NCI-H1092 (cell line): ENCODE measurements around the gene MRTFB.

Experiments used
- DNase-seq: peaks from one replicate; lab custom pipeline; 2025; lab: John Stamatoyannopoulos, UW

Gene MRTFB

DNA sequence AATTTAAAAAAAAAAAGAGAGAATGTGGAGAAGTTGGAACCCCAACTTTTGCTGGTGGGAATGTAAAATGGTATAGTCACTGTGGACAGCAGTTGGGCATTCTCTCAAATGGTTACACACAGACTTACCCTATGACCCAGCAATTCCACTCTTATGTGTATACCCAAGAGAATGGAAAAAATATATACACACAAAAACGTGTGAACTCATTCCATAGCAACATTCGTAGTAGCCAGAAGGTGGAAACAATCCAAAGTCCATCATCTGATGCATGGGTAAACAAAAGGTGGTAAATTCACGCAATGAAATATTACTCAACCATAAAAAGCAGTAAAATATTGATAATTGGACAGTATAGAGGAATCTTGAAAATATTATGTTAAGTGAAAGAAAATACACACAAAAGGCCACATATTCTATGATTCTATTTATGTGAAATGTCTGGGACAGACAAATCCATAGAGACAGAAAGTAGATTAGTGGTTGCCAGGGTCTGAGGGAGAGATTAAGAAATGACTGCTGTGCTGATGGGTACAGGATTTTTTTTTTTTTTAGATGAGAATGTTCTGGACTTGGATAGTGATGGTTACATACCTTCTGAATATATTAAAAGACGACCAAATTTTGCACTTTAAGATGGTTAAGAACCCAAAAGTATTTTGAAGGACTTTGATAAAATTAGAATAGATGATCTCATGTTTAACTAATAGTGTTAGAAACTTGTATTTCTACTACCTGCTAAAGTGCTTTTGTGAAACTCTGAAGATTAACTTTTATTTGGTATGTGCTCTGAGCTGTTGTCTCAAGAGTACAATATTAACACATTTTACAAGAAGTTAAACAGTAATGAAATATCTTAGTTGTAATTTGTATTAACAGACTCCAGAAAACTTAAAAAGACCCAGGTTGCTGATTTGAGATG lies 60.9 kb downstream of the MRTFB start:
- DNase-seq = no peak

DNA sequence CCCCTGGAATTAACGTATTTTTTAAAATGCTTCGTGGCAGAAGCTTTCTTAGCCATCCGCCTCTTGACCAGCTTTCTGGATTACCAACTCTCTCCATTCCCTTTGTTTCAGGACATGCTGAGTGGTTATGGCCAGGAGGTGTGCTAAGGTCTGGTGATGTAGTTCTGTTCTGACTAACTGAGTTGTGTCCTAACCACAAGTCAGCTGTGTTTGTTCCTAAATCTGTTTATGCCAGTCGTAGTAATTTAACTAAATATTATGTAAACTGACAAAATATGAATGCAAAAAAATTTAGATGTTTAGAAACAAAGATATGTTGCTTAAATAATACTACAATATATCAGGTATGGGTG lies 61.6 kb downstream of the MRTFB start:
- no peak for DNase-seq

DNA sequence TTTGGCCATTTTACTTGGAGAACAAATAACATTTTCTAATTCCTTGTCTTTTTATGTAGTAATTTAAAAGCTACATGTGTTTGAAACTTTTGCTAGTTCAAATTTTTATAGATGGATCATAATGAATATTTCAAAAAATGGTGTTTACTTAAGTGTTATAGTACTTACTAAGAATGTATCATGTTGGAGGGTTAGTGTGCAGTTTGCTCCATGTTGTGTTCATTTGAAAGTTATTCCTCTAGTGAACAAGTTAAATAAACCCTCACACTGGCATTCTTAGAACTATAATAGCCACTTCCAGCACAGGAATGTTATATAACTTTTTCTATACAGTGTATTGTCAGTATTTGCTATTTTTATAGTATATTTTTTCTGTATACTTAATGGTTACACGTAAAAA lies 62.8 kb downstream of the MRTFB start:
- no peak for DNase-seq

DNA sequence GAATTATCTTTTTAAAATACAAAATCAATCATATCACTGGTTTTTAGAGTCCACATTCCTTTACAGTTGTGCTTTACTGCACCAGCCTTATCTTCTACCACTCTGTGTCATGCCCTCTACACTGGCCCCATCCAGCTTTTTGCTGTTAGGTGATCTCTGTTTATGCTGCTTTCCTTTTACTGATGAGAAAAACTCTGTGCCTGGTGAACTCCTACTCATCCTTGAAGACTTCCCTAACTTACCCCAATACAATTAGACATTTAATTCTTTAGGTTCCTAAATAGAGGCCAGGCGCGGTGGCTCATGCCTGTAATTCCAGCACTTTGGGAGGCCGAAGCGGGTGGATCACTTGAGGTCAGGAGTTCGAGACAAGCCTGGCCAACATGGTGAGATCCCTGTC lies 64.6 kb downstream of the MRTFB start:
- no peak for DNase-seq

DNA sequence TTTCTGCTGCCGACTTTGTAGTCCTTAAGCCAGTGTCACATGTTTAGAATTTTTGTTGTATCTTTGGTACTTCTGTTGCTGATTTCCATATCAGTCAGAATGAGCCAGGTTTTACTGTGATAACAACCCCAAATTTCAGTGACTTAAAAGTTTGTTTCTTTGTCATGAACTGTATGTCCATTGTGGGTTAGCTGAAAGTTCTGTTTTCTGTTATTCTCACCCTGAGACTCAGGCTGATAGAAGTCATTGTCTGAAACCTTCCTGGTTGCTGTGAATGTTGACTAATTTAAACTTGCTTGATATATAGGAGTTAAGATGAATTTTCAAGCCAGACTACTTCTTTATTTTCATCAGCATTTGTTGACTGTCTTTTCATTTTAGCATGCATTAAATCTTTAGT lies 68.8 kb downstream of the MRTFB start:
- no peak for DNase-seq

DNA sequence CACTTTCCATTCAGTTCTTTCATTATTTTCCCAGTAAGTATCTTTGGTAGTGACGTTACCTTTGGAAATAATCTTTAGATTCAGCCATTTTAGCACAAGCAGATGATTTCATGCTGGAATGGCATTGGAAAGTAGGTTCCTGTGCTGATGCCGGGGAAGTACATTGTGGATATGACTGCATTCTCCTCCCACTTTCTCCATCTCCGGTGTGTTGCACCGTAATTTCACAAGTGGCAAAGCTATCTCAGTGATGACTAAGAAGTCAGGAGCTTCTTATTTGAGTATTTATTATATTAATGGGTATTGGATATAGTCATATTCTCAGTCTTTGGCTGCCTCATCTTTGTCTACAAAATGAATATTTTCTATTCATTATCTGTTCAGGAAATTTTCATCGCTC lies 69.8 kb downstream of the MRTFB start:
- no peak for DNase-seq

DNA sequence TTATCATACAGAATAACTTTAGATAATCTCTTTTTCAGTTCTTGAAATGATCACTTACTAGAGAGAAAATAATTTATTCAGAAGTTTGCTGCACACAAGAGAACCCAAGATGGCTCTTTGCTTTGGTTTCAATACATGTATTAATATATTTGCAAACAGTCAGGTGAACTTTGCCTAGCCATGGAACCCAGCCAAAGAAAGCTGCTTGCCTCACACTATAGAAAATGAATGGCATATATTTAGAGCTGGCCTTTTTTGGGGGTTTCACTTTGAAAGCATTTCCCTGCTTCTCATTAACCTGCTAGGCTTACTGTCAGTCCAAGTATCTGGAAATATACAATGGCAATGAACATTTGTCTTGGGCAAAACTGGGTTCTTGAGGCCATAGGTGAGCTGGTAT lies 75.3 kb downstream of the MRTFB start:
- DNase-seq = no peak

DNA sequence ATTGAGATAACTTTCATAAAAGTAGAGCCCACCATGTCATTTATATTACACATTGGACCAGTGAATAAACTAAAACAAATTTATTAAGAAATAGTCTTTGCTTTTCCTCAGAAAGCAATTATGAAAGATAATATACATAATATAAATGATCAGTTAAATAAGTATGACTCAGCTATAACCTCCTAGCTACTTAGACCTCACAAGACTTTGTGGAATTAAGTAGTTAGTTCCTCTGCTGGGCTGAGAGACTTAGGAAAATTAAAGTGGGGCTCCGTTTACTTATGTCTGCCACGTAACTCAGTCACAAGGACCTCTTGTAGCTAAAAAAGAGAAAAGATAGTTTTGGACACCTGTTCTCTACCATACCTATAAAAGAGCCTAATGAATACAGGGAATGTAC lies 76.9 kb downstream of the MRTFB start:
- no peak for DNase-seq

DNA sequence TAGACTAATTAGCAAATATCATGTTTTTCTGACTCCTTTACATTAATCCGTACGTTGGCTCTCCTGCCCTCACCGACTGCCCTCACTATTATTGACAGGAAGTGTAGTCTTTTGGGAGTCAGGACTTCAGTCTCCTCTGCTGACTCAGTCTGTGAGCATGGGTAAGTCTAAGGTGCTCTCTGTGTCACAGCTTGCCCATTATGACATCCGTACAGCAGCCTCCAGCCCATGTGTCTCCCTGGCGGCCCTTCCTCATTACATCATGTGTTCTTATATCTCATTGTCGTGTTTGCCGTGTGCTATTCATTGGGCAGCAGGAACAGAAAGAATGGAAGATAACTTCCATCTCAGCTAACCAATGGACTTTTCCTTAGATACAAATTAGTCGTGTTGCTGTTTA lies 77.5 kb downstream of the MRTFB start:
- no peak for DNase-seq

DNA sequence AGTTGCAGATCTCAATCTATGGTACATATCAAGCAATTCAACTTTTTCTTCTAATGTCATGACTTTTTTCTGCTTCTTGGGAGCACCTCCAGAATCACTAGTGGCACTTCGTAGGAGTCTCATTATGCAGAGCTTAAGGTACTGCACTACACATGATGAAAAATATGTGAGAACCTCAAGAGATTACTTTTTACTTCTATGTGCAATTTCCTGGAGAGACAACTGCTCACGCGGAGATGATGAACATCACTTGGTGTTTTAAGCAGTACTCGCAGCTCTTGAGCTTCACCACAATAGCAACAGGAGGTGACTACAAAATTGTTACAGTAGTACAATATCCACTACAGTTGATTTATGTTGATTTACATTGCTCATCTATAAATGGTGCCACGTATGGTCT lies 79.7 kb downstream of the MRTFB start:
- no peak for DNase-seq

DNA sequence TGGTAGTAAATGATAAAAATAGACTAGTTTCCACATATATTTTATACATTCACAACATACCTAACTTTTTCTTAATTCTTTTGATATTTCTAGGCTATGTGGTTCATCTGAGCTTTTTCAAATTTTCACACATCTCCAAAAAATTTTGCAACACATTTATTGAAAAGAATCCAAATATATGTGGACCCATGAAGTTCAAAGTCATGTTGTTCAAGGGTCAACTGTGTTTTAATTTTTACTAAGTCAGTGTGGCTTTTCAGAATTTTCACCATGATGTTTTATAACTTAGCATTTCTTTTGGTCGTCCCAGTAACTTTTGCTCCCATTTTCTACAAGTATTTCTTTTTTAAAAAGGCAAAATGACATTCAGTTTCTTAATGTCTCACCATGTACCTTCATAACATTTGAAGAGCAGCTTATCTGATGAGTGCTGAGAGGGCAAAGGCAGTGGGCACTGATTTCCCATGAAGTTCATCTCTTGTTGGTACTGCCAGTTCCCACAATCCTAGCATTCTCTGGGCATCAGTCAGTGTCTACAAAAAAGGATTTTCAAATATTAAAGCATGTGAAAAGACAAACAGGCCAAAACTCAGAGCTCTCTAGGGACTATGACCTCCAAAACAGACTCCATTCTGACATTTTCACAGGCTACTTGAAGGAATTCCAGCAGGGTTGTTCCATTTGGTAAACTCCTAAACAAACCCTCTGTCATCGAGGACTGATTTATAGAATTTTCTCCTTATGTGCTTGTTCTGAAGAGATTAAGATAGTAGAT lies 80.3 kb downstream of the MRTFB start:
- DNase-seq = no peak

DNA sequence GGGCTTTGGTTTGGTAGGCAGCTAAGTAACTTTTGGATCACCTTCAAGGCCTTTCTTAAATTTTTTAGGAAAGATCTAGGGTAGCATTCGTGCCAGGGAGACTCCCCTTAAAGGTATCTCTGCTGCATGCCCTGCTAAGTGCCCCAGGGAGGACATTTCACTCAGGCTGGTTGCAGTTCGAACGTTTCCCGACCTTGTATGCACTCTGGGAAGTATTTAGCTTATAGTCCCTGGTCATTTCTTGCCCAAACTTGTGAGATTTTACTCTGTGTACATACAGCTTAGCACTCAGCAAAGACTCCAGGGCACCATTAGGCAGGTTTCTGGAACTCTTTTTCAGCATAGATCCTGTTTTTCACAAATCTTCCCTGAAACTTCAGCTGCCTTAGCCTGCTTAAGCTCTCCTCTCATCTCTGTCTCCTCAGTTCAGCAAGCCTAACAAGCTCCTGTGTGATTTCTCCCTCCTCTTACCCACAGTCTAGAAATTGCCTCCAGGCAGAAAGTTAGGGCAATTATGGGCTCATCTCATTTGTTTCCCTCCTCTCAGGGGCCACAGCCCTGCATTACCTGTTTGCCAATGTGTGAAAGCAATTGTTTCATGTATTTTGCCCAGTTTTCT lies 84.6 kb downstream of the MRTFB start:
- no peak for DNase-seq

DNA sequence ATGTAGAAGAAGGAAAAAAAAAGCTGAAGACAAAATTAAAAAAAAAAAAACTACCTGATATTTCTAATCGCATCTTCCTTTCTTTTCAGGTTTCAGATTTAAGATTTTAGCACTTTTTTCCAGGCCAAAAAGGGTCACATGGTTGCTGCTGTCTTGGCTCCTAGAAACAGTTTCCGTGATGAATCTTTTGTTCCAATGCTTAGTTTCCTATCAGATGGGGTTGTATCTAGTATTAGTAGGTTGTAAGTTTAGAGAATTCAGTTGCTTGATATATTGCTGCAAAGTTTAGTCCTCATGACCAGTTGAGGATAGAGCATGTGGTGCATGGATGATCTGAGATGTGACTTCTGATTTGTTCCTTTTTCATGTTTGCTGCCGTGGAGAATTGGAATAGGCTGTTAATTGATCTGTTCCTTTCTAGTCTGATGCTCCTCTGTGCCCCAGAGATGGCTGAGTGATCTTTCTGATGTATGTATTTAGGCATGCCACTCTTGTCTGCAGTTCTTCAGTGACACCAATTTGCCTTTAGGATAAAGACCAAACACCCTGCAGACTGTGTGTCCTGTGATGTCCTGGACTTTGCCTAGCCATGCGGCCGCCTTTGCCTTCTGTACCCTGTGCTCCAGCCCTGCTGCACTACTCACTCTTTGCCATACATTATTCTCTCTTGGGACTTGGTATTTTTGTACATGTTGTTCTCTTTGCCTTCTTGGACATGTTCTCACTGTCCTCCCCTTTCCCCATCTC lies 94.0 kb downstream of the MRTFB start:
- DNase-seq = no peak

DNA sequence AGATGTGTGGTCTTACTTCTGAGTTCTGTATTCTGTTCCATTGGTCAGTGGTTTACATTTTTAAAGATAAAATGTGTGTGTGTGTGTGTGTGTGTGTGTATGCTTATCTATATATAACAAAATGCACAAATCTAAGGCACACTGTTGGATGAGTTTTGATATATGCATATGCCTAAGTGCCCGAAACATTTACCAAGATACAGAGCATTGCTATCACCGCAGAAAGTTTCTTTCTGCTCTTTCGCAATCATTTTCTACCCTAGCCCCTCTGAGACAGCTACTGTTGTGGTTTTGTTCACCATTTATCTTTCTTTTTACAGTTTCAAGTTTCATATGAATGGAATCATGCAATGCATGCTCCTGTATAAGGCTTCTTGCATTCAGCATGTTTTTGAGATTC lies 97.0 kb downstream of the MRTFB start:
- DNase-seq = no peak

DNA sequence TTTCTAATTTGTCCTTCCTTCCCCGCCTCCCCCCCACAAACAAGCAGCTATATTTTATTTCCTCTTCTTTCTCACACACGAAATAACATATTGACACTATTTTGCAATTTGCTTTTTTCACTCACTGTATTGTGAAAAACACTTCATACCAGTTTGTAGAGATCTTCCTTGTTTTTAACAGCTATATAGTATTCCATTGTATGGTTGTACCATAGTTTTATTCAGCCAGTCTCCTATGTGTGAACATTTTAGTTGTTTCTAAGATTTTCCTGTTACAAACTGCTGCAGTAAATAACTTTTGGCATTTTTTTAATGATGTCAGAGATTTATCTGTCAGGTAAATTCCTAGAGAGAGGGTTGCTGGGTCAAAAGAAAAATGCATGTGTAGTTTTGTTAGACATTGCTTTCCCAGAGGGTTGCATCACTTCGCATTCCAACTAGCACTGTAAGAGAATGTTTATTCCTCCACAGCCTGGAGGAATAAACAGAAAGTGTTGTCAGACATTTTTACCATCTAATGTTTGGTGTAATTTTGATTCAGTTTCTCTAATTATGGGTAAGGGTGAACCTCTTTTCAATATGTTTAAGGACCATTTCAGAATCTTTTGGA lies 101.2 kb downstream of the MRTFB start:
- DNase-seq = no peak

DNA sequence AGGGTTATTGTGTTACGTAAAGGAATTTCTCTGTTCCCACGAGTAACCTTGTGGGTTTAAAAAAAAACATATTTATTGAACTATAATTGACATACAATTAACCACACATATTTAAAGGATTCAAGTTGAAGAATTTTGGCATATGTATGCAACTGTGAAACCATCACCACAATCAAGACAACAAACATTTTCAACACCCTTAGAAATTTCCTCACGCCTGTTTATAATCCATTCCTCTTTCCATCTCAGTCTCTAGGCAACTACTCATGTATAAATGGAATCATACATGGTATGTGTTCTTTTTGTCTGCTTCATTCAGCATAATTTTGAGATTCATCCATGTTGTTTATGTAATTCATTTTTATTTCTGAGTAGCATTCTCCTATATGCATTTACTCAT lies 104.0 kb downstream of the MRTFB start:
- no peak for DNase-seq

DNA sequence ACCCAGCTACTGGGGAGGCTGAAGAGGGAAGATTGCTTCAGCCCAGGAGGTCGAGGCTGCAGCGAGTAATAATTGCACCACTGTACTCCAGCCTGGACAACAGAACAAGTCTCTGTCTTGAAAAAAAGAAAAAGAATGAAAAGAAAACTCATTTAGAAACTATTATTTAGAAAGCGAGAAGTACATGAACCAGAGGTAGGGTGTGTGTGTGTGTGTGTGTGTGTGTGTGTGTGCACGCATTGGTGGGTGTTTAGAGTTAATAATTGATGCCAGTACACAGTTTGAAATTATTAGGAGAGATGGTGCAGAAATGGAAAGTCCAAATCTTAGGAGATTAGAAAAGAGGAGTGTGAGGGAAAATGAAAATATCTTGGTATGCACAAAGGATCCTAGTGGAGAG lies 106.6 kb downstream of the MRTFB start:
- no peak for DNase-seq

DNA sequence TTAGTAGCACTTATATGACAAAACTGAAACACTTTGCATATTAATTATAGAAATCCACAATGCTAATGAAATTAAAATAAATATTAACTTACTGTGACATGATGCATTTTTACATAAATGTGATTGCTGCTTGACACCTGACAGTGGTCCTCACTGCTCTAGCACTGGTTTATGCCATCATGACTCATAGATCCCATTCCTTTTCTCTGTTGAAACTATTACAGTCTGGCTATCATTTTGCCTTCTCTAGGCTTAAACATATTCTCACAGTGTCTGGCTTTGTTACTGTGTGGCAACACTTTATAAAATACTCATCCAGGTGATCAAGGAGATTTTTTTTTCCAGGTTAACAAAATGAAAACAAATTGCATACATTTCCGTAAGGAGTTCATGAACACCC lies 108.0 kb downstream of the MRTFB start:
- DNase-seq = no peak

DNA sequence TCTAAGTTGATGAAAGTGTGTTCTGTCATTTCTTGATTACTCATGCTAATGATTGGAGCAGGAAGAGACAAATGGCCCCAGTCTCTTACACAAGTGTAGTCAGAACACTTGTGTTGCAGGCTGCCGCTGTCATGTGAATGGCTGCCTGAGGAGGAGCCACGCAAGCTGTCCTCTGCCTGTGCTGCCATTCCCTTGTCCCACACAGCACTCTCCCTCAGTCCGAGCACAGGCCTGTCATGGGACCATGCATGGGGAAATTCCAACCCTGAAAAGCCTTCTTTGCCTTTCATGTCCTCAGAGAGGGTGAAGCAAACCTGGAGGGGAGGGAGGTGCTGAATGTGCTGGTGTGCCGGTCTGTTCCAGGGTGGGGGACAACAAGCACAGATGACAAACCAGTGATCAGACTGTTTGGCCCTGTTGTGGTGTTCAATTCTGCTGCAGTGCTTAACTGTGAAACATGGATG lies 109.4 kb downstream of the MRTFB start:
- no peak for DNase-seq

DNA sequence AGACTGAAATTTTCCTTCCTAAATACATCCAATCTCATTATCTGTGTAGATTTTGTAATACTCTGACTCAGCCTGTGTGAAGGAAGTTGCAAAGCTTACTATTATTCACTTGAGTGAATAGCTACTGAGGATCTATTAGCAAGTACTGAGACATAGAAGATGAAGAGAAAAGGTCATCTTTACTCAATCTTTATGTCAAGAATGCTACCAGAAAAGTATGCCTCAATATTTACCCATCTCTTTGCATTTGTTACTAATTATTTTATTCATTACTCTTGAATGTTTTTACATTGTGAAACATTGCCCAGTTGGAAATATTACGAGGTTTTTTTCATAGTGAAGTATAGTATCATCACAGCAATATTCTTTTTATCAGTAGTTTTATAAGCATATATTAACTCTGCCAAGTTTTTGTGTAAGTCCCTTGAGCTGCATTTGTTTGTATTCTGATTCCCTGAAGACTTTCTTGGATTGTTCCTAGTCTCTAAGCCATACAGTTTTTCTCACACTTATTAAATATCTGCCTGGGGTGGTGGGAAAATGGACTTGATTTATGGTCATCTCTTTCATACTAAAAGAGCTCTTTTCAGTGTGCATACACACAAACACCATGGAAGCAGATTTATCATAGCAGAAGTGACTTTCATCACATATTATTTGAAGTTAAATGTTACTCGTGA lies 110.4 kb downstream of the MRTFB start:
- no peak for DNase-seq

DNA sequence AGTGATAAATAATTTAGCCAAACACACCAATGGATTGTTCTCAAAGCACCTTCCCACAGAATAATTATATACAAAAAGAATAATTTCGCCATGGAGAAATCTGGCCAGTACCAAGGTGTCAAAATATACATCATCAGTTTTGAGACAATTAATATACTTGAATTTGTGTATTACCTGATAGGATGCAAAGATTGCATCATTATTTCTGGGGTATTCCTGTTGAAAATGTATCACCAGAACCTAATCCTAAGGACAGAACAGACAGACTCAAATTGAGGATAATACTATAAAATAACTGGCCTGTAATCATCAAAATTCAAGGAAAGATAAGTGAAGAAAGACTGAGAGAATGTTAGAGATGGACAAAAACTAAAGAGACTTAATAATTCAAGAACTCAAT lies 111.9 kb downstream of the MRTFB start:
- no peak for DNase-seq
